ENCODE measurements around the gene ZFP92.
"Not testable (repeated sequence)": the region's sequence is repeated elsewhere in the genome, so short reads cannot be mapped to it uniquely, and the experiment has no call there.

Gene ZFP92

GRCh38 chrX:153379971-153380581 lies 31.2 kb upstream of the ZFP92 start:
- no peak for TF ChIP-seq CTCF (IDR thresholded peaks at IDR 0.05; ENCODE audit: insufficient read depth, low read depth, low read length, missing control alignments)
- DNase-seq (ENCODE audit: low read depth) = no peak
- no peak overlapping the region for H3K4me3 ChIP-seq (ENCODE audit: low read depth, low read length)

GRCh38 chrX:153380691-153381090 lies 30.6 kb upstream of the ZFP92 start:
- DNase-seq (ENCODE audit: low read depth) = no peak
- no peak for TF ChIP-seq CTCF (IDR thresholded peaks at IDR 0.05; ENCODE audit: insufficient read depth, low read depth, low read length, missing control alignments)
- no peak overlapping the region for H3K4me3 ChIP-seq (ENCODE audit: low read depth, low read length)

- H3K4me3 ChIP-seq (ENCODE audit: low read depth, low read length) = no peak overlapping the region
- no peak for TF ChIP-seq CTCF (IDR thresholded peaks at IDR 0.05; ENCODE audit: insufficient read depth, low read depth, low read length, missing control alignments)
- peak; percentile 17 for DNase-seq (ENCODE audit: low read depth)
Observed at GRCh38 chrX:153381684-153382532, 29.4 kb upstream of the ZFP92 start.

- H3K4me3 ChIP-seq (ENCODE audit: low read depth, low read length) = no peak overlapping the region
- no peak for DNase-seq (ENCODE audit: low read depth)
- no peak for TF ChIP-seq CTCF (IDR thresholded peaks at IDR 0.05; ENCODE audit: insufficient read depth, low read depth, low read length, missing control alignments)
Observed at GRCh38 chrX:153382563-153383482, 28.4 kb upstream of the ZFP92 start.

GRCh38 chrX:153384390-153384789 lies 26.9 kb upstream of the ZFP92 start:
- TF ChIP-seq CTCF (IDR thresholded peaks at IDR 0.05; ENCODE audit: insufficient read depth, low read depth, low read length, missing control alignments) = no peak
- no peak overlapping the region for H3K4me3 ChIP-seq (ENCODE audit: low read depth, low read length)
- DNase-seq (ENCODE audit: low read depth) = no peak

GRCh38 chrX:153384973-153385372 lies 26.3 kb upstream of the ZFP92 start:
- not testable (repeated sequence) for DNase-seq (ENCODE audit: low read depth); H3K4me3 ChIP-seq (ENCODE audit: low read depth, low read length)

- H3K4me3 ChIP-seq (ENCODE audit: low read depth, low read length) = no peak overlapping the region
- no peak for DNase-seq (ENCODE audit: low read depth)
- no peak for TF ChIP-seq CTCF (IDR thresholded peaks at IDR 0.05; ENCODE audit: insufficient read depth, low read depth, low read length, missing control alignments)
Observed at GRCh38 chrX:153386097-153386496, 25.2 kb upstream of the ZFP92 start.

All from GM12865 (cell line).